Upper lobe of left lung (tissue), 4 donors: Measurements from ENCODE around the gene TENM3.
"Not testable (repeated sequence)": the region's sequence is repeated elsewhere in the genome, so short reads cannot be mapped to it uniquely, and the experiment has no call there.

ENCODE experiments used
- EP300 ChIP-seq, 4 donors: sonication (generic); formaldehyde crosslinking; IDR thresholded peaks; one replicate each; pipeline ENCODE4 v1.5.1; 2017; ENCODE audit warnings: antibody characterized with exemption in 4 of 4, control low read depth in 2 of 4
- POLR2AphosphoS5 ChIP-seq, 2 donors: sonication (generic); formaldehyde crosslinking; IDR thresholded peaks; one replicate each; pipeline ENCODE4 v1.5.1; 2017; ENCODE audit warnings: antibody characterized with exemption in 2 of 2
- TF ChIP-seq, protein P1 (sequence below), 6 experiments: fragments of 450-650 bp in 4 of 6; fragments of 200-600 bp in 2 of 6; sonication (generic) in 2 of 6; IDR thresholded peaks; one replicate each; pipeline ENCODE4 v1.5.1; 2016 to 2019; ENCODE audit warnings: antibody characterized with exemption in 6 of 6

DNA sequence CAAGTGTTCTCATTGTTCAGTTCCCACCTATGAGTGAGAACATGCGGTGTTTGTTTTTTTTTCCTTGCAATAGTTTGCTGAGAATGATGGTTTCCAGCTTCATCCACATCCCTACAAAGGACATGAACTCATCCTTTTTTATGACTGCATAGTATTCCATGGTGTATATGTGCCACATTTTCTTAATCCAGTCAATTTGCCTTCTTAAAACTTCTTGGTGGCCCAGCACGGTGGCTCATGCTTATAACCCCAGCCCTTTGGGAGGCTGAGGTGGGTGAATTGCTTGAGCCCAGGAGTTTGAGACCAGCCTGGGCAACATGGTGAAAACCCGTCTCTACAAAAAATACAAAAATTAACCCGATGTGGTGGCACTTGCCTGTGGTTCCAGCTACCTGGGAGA, 942 bp upstream of the TENM3 start:
- TF ChIP-seq, protein P1, sequence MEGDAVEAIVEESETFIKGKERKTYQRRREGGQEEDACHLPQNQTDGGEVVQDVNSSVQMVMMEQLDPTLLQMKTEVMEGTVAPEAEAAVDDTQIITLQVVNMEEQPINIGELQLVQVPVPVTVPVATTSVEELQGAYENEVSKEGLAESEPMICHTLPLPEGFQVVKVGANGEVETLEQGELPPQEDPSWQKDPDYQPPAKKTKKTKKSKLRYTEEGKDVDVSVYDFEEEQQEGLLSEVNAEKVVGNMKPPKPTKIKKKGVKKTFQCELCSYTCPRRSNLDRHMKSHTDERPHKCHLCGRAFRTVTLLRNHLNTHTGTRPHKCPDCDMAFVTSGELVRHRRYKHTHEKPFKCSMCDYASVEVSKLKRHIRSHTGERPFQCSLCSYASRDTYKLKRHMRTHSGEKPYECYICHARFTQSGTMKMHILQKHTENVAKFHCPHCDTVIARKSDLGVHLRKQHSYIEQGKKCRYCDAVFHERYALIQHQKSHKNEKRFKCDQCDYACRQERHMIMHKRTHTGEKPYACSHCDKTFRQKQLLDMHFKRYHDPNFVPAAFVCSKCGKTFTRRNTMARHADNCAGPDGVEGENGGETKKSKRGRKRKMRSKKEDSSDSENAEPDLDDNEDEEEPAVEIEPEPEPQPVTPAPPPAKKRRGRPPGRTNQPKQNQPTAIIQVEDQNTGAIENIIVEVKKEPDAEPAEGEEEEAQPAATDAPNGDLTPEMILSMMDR (IDR thresholded peaks at IDR 0.05): not testable (repeated sequence)
- not testable (repeated sequence) for TF ChIP-seq POLR2AphosphoS5, EP300 (IDR thresholded peaks at IDR 0.05)
